Measurements from ENCODE around the gene PTPRJ.

PTPRJ gene

DNA sequence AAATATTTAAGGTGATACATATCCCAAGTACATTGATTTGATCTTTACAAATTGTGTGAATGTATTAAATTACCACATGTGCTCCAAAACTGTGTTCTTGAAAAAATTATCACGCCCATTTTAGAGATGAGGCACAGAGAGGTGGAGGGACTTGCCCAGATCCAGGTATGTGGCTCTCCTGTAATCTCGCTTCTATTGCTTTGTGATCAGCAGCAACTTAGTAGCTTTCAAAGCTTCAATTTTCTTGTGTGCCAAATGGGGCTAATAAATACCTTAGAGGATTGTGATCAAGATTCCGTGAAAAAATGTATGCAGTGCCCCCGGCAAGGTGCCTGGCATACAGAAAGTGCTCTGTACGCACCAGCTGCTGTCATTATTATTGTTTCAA, 18.0 kb downstream of the PTPRJ start:
- DNase-seq = no peak

DNA sequence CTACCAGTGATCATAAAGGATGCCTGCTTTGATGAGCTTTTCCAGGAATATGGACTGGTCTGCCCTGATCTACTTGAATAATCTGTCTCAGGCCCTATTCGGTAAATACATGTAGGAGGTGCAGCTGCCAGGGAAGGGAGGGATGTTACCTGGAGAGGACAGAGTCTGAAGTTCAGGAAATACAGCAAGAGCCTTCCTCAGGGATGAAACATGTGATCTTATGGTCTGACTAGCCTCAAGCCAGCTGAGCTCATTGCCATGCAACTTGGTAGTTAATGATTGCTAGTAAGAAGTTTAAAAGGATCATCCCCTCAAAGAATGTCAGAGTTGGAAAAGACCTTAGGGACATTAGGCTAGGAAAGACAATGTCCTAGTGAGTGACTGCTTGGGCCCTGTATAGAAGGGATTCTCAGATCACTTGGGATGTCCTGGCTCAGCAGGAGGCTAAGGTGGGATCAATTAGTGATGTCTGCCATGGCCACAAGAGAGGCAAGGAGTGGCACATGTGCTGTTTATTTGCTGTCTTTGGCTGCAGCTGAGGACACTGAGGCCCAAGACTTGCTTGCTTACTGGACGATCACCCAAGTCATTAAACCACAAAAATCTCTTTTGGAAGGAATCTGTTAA, 18.5 kb downstream of the PTPRJ start:
- DNase-seq = no peak

DNA sequence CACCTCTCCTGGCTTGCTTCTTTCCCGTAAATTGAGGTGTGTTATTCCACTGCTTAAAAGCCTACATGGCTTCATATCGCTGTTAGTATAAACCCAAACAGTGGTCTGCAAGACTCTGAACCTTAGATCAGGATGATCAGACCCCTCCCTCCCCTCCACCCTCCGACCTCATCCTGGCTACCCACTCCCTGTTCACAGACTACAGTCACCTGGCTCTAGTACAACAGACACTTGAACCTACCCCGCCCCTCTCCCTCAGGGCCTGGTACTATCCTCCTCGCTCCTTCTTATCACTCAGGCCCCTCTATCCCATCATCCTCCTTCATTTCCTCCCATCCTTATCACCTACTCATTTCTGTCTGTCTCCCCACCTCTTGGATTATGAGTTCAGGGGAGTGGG, 20.1 kb downstream of the PTPRJ start:
- no peak for DNase-seq

DNA sequence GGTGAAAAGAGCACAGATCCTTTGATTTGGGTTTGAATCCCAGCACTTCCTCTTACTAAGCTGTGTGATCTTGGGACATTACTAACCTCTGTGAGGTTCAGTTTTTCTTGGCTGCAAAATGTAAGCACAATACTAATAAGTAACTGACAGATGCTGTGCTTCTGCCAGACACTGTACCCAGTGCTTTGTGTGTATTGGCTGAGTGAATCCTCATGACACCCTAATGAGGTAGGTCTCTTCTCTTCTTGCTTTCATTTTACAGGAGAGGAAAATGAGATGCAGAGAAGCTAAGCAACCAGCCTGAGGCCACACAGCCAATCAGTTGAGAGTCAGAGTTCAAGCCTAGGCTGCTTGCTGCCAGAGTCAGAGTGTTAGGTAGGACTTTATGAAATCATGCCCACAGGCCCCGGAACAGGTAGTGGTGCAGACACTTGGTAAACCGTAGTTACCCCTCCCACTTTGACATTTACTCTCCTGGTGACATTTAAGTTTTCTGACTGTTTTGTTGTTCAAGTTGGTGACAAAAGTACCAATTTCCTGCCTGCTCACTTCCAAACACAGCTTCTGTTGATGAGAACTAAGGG, 21.2 kb downstream of the PTPRJ start:
- DNase-seq = no peak

DNA sequence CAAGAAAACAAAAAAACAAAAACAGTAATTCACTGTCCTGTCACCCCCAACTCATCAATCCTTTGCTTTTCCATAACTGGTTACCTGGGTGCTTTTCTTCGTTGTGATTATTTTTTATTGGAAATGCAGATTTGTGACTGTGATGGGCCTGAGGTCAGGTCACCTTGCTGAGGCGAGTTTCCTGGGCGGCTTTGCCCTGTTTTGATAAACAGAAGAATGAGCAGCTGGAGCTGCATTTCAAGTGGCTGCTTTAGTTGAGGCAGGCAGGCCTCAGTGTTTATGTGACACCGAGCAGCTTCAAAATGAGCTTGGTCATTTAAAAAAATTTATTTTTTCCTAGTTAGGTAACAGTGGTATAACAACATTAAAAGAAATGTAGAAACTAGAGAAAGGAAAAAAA, 22.2 kb downstream of the PTPRJ start:
- DNase-seq = no peak

DNA sequence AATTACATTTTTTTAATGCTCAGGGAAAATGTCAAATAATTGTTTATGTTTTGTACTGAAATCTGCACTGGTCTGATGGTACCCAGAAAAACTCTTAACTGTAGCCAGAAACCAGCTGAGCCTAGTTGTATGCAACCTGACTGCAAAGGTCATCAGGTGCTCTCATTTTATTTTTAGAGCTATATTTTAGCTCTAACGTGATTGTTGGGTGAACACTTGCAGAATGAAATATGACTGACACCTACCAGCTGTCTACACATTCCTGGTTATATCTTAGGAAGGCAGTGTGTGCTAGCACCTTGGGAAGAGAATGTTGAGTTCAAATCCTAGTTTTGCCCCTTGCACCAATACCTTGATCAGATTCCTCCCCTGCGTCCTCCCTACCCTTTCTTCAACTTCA, 23.6 kb downstream of the PTPRJ start:
- DNase-seq = no peak

DNA sequence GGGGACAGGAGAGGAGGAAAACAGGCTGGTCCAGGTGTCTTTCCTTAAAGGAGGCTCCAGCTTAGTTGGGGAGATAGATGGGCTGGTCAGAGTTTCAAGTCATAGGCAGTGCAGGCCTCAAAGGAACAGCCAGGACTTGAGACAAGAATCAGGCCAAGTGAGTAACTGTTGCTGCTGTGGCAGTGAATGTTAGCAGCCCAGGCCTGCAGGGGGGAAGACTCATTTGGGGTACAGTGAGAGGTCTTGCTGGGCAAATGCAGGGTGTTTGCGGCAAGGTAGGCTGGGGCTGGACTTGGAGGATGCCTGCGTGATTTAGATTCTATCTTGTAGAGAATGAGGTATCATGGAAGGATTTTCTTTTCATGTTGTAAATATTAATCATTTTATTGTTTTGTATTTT, 24.1 kb downstream of the PTPRJ start:
- no peak for DNase-seq

DNA sequence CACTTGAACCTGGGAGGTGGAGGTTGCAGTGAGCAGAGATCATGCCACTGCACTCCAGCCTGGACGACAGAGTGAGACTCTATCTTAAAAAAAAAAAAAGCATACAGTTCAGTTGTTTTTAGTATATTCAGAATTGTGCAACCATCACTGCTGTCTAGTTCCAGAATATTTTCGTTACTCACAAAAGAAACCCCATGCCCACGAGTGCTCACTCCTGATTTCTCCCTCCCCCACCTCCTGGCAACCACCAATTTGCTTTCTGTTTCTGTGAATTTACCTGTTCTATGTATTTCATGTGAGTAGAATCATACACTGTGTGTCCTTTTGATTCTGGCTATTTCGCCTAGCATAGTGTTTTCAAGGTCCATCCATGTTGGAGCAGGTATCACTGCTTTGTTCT, 24.8 kb downstream of the PTPRJ start:
- DNase-seq = no peak

DNA sequence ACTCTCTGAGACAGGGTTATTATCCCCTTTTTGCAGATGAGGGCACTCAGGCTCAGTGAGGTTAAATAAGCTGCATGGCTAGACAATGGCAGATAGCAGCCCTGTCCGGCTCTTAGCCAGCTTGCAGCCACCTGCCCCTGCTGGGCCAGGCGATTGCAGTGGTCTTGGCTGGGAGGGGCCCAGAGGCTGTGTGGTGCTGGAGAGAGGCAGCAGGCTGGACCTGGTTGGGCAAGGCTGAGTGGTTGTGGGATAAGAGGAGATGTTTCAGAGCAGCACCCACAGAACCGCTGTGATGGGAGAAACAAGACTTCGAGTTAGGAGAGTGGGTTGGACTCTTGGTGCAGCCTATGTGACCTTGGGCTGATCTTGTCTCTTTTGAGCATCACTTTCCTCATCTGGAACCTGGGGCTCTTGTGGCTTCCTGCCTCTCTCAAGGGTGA, 25.5 kb downstream of the PTPRJ start:
- DNase-seq = no peak

DNA sequence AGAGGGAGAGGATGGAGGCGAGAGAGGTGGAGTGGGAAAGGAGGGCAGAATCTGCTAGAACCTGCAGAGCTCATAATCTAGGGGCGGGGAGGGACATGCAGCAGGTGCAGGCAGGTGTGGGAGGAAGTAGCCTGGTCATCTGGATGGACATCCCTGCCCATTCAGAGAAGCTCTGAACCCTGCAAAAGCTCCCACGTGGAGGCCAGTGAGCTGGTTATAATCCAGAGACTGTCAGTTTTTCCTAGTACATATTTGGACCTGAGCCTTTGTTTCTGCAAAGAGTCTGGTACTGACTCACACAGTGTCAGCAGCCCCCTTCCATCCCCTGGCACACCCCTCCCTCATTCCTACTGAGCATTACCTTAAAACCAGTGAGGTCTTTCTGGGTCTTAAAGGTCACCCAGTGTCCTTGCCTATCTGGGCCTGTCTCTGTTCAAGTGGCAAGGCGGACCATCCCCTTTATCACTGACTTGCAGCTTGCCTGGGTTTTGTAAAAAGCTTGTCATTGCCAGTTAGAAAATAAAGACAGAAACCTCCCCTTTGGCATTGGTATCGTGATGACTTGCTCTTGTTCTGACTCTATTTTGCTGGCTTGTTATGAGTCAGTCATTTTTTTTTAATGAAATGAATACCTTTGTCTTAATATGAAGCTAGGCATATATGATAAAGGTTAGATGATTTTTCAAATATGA, 26.1 kb downstream of the PTPRJ start:
- no peak for DNase-seq

DNA sequence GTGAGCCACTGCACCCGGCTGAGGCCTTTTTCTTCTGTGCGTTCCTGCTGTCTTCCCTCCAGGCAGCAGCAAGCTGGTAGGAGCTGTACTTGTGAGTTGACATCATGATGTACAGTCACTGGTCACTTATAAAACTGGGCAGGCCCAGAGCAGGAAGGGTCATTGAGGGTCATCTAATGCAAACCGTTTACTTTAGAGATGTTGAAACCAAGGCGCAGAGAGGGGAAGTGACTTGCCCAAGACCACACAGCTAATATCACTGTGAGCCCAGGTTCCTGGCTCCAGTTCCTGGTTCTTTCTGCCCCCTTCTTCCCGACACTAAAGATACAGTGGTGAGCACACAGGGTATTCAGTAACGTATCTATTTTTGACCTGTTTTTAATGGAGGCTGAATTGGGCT, 27.3 kb downstream of the PTPRJ start:
- DNase-seq = no peak

DNA sequence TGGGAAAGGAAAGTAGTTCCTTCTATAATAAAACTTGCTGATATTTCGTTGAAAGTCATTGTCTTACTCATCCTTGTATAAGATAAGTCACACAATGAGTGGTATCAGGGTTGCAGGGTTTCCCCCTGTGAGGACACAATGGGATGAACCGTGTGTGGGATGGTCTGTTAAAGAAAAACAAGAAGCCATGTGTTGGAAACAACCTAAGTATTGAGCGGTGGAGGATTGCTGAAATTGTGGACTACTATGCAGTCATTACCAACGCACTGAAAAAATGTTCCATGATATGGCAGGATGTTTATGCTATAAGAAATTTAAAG, 28.6 kb downstream of the PTPRJ start:
- no peak for DNase-seq

DNA sequence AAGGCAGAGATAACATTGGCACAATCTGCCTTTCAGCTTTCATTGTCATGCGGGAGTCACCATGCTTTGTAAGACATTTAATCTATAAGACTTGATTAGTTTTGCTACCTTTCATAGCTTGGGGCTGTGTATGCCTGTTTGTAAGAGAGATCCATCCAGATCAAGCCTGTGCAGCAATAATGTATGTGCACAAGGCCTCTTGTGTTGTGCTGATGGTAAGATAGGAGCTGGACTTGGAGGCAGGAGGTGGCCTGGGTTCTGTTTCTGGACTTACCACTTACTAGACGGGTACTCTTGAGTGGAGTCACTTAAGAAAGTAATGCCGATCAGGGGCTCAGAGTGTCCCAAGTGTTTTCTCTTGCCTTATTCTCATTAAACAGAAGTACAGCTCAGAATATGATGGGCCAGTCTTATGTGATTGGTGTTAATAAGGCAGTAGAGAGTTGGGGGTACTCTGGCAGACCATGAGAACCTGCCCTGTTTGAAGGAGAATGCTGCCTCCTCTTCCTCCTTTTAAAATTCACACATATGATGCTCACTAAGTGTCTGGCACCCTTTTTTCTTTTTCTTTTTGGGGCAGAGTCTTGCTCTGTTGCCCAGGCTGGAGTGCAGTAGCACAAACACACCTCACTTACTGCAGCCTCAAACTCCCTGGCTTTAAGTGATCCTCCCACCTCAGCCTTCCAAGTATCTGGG, 30.9 kb downstream of the PTPRJ start:
- no peak for DNase-seq

DNA sequence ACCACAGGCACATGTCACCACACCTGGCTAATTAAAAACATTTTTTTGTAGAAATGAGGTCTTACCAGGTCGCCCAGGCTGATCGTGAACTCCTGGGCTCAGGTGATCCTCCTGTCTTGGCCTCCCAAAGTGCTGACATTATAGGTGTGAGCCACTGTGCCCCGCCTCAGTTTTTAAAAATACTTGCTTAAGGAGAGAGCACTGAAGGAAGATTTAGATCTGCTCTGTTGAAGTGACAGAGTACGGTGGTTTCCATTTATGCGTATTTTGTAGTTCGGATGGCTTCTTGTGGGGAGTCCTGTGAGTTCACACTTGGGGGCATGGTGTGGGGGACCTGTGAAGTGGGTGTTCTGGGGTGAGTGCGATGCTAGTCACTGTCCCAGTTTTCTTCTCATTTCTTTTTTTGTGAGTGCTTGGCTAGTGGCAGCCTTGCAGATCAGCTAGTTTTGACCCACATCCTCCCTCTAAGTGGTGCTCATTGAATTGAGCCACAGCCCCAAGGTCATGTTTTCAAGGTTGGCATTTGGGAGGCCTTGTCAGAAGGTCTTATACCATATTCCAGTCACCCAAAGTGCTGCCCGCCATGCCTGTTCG, 31.5 kb downstream of the PTPRJ start:
- no peak for DNase-seq

DNA sequence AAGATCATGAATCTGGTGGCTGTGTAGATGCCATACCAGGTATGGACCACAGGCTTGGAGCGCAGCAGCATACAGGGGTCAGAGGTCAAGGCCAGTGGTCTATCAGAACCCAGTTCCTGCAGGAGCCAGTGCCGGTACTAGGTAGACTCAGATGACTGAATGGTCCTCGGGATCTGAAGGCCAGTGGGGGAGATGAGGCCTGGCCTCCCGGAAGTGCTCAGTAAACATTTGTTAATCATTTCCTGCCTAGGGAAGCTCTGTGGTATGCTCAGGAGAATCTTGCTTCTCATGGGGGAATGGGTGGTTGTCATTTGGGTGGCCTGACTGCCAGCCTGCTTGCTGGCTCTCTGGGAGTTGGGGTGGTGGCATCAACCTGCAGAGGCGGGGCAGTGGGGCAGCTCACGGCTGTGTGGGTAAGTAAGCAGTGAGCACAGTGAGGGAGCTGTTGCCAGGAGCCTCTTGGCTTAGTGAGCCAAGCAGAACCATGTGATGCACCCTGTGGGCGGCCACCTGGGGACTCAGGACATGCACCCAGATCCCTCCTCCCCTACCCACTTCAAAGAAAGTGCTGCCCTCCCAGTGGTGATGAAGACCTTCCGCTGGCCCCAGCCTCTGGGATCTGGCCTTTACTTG, 33.0 kb downstream of the PTPRJ start:
- no peak for DNase-seq

DNA sequence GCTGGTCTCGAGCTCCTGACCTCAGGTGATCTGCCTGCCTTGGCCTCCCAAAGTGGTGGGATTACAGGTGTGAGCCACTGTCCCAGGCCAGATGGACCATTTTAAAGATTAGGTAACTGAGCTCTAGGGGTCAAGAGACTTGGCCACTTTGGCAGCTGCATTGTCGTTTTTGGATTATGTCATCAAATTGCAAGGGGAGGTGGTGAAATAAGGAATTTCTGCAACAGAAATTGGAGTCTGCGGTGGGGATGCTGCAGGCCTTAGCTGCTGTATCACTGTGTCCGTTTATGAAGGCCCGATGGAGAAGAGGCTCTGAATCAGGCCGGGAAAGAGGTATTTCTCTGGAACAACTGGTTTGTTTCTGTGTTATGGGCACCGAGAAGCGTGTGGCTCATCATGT, 34.6 kb downstream of the PTPRJ start:
- DNase-seq = no peak

DNA sequence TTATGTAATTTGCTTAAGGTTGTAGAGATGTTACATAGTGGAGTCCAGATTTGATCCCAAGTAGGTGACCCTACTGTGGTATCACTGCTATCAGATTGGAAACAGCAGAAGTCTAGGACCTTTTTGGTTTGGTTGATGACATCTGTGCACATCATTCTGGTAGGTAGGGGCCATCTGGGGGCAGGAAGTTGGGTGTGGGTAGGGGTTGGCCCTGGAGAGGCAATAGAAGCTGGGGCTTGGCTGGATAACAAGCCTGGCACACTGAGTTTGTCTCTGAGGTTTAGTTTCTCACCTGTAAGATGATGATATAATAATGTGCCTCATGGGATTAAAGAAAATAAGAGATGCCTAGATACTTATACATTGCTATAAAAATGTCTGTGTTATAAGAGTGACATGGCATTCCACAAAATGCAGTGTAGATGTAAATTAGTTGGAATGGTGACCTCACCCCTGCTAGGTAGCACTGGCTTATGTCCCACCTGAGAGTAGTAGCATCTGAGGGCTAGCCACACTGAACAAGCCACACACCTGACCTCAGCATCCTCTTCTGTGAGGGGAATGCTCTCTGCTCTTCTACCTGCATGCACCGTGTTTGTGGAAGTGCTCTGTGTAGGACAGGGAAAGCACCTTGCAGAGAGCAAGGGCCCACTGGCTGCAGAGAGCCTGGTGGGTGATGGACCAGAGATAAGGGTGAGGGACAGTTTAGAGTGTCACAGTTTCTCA, 36.9 kb downstream of the PTPRJ start:
- DNase-seq = no peak

DNA sequence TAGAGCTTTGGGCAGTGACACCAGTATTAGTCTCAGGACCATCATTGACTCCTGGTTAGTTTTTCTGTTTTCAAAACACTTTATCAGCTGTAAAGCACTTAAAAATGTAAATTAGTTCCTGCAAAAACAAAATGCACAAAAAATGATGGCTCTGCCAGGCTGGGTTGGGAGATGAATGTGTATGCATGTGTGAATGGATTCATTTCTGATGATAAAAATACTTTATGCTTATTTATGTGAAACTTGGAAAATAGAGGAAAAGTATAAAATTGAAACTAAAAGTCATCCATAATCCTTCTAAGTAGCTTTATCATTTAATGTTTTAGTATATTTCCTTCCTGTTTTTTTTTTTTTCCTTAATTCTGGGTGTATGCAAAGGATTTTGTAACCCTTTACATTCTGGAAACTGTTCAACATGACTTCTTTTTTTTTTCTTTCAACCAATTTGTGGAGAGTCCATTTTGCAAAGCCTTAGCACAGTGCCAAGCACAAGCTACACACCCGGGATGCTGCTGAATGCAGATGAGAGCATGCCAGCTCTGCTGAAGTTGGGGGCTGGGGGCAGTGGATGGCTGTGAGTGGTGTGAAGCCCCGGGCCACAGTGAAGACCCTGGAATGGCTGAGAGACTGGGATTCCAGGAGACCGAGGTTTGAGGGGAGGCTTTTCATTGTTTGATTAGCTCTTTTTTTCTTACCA, 37.6 kb downstream of the PTPRJ start:
- DNase-seq = no peak

DNA sequence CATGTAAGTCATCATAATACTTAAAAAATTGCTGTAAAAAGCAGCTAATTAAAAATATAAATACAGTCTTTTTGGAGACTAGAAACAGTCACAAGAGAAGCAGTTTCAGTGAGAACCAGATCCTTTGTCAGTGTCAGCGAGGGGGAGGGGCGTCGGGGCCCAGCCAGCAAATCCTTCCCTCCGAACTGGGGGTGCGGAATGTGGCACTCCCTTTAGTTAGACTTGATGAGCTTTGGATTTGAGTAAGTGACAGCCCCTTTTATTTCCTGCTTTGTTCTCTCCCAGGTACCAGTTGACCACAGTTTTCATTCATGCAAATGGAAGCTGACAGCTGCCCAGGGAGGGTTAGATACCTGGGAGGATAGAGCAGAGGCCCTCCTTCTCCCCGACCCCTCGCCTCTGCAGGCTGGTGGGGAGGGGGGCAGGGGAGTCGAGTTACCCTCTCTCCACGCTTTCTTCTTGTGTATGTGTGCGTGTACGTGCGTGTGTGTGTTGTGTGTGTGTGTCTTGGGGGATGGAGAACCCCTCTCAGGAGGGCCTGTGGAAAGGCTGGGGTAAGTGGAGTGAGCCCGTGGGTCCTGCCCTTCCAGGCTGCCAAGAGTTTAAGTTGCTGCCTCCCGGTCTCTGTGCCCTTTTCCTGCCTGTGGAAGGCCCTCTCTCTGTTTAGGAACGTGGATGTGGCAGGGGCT, 38.3 kb downstream of the PTPRJ start:
- DNase-seq = no peak

DNA sequence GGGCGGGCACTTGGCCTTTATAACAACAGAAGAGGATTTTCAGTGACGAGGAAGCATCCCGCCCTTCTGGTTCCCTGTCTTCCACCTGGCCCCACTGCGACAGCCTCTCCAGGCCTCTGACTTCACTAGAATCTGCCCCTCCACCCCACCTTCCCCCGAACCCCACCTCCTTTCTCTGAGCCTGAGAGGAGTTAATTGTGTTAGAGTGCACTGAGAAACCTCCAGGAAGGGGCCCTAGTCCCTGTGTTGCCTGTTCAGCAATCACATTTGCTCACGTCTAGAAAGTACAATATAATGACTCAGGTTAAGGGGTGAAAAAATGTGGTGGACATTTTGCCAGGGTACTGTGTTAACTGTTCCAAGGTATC, 38.8 kb downstream of the PTPRJ start:
- DNase-seq = no peak

DNA sequence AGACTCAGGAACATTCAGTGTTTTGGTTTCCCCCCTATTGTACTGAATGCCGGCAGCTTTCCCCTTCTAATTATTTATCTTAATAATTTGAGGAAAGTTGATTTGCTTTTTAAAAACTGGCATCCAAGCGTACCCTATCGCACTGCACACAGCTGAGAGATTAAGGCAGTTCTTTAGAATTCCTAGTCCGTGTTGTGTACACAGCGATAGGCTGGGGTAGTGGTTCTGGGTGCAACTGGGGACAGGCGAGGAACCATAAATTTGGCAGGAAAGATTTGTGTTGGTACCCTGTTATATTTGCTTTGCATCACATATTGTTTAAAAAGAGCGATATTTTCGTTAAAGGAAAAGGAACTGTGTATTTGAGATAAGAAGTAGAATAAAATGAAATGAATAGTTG, 39.2 kb downstream of the PTPRJ start:
- DNase-seq = no peak

All from SIG-M5 (cell line).